Measurements from ENCODE around the gene COL5A3.

Gene COL5A3

GRCh38 chr19:9989504-9989903 is 20.8 kb downstream of the COL5A3 start:
- DNase-seq (ENCODE audit: low read depth, low spot score): no peak
- no peak overlapping the region for H3K4me3 ChIP-seq (ENCODE audit: low read length)

- no peak for DNase-seq (ENCODE audit: low read depth, low spot score)
- H3K4me3 ChIP-seq (ENCODE audit: low read length): no peak overlapping the region
These were observed 23.5 kb downstream of the COL5A3 start for GRCh38 chr19:9986787-9987281.

GRCh38 chr19:9981406-9982260 is 28.7 kb downstream of the COL5A3 start:
- DNase-seq (ENCODE audit: low read depth, low spot score): no peak
- no peak overlapping the region for H3K4me3 ChIP-seq (ENCODE audit: low read length)

GRCh38 chr19:9972103-9972502 is 38.2 kb downstream of the COL5A3 start:
- no peak for DNase-seq (ENCODE audit: low read depth, low spot score)
- no peak overlapping the region for H3K4me3 ChIP-seq (ENCODE audit: low read length)

GRCh38 chr19:9971166-9971897 is 39.0 kb downstream of the COL5A3 start:
- no peak overlapping the region for H3K4me3 ChIP-seq (ENCODE audit: low read length)
- peak; percentile 6 for DNase-seq (ENCODE audit: low read depth, low spot score)

GRCh38 chr19:9970481-9970880 is 39.8 kb downstream of the COL5A3 start:
- DNase-seq (ENCODE audit: low read depth, low spot score): no peak
- no peak overlapping the region for H3K4me3 ChIP-seq (ENCODE audit: low read length)

GRCh38 chr19:9969688-9969975 is 40.7 kb downstream of the COL5A3 start:
- no peak for DNase-seq (ENCODE audit: low read depth, low spot score)
- no peak overlapping the region for H3K4me3 ChIP-seq (ENCODE audit: low read length)

GRCh38 chr19:9968820-9969687 is 41.2 kb downstream of the COL5A3 start:
- DNase-seq (ENCODE audit: low read depth, low spot score): no peak
- H3K4me3 ChIP-seq (ENCODE audit: low read length): no peak overlapping the region

- DNase-seq (ENCODE audit: low read depth, low spot score): no peak
- H3K4me3 ChIP-seq (ENCODE audit: low read length): no peak overlapping the region
These were observed 43.0 kb downstream of the COL5A3 start for GRCh38 chr19:9967326-9967725.

- H3K4me3 ChIP-seq (ENCODE audit: low read length): no peak overlapping the region
- DNase-seq (ENCODE audit: low read depth, low spot score): no peak
These were observed 43.9 kb downstream of the COL5A3 start for GRCh38 chr19:9966448-9966847.

GRCh38 chr19:9966024-9966423 is 44.3 kb downstream of the COL5A3 start:
- DNase-seq (ENCODE audit: low read depth, low spot score): no peak
- H3K4me3 ChIP-seq (ENCODE audit: low read length): no peak overlapping the region

- no peak for DNase-seq (ENCODE audit: low read depth, low spot score)
- H3K4me3 ChIP-seq (ENCODE audit: low read length): no peak overlapping the region
These were observed 47.5 kb downstream of the COL5A3 start for GRCh38 chr19:9962623-9963290.

GRCh38 chr19:9961103-9961502 is 49.2 kb downstream of the COL5A3 start:
- no peak overlapping the region for H3K4me3 ChIP-seq (ENCODE audit: low read length)
- DNase-seq (ENCODE audit: low read depth, low spot score): no peak

GRCh38 chr19:9958379-9958821 is 51.9 kb downstream of the COL5A3 start:
- H3K4me3 ChIP-seq (ENCODE audit: low read length): no peak overlapping the region
- DNase-seq (ENCODE audit: low read depth, low spot score): no peak

GRCh38 chr19:9956956-9957355 is 53.3 kb downstream of the COL5A3 start:
- no peak overlapping the region for H3K4me3 ChIP-seq (ENCODE audit: low read length)
- DNase-seq (ENCODE audit: low read depth, low spot score): no peak

GRCh38 chr19:9953802-9954542 is 56.3 kb downstream of the COL5A3 start:
- no peak for DNase-seq (ENCODE audit: low read depth, low spot score)
- no peak overlapping the region for H3K4me3 ChIP-seq (ENCODE audit: low read length)

GRCh38 chr19:9952276-9952675 is 58.0 kb downstream of the COL5A3 start:
- no peak for DNase-seq (ENCODE audit: low read depth, low spot score)
- H3K4me3 ChIP-seq (ENCODE audit: low read length): no peak overlapping the region

- H3K4me3 ChIP-seq (ENCODE audit: low read length): no peak overlapping the region
- DNase-seq (ENCODE audit: low read depth, low spot score): no peak
These were observed 62.9 kb downstream of the COL5A3 start for GRCh38 chr19:9947441-9947840.

Measured in Jurkat, Clone E6-1 (cell line).